A549 treated with RU486 at 1 μM for 4 hours (cell line): ENCODE measurements around the gene BEAN1. TPM values are rescaled to one million over a fixed set of nuclear protein-coding genes. Genes with fewer than 3 reads are reported as not detected.

Experiments
- total RNA-seq: library from RNA; stranded (reverse); fragments of 200-300 nt; extraction: Qiagen RNA extraction; gene quantifications from 5 replicates; pipeline ENCODE4 v1.2.3, GENCODE V29; 2022; ENCODE audit warnings: low read depth

Gene BEAN1
- 2.3 to 3.5 TPM (median 3.2 TPM) in 5 replicates for total RNA-seq

GRCh38 chr16:66427036-66427860 lies at the start of gene BEAN1:
BEAN1 (plus strand) TSS chr16:66427295; CDS start chr16:66437677, 10,382 bp downstream.

Other genes starting within 250 kb of the BEAN1 start
- gene CDH5, start 60.6 kb upstream of the BEAN1 start, total RNA-seq: 0.18 to 0.33 TPM (median 0.27 TPM) in 5 replicates
- 14.7 to 20.0 TPM (median 16.8 TPM) in 5 replicates for gene TK2, start 122.8 kb downstream of the BEAN1 start, total RNA-seq
- gene CKLF, start 125.3 kb downstream of the BEAN1 start, total RNA-seq: 63.3 to 68.1 TPM (median 64.7 TPM) in 5 replicates
- gene CMTM1, start 139.1 kb downstream of the BEAN1 start, total RNA-seq: 0.76 to 1.7 TPM (median 1.2 TPM) in 5 replicates
- gene CMTM2, start 152.2 kb downstream of the BEAN1 start, total RNA-seq: not detected in 5 replicates
- gene CMTM3, start 177.4 kb downstream of the BEAN1 start, total RNA-seq: 68.4 to 90.2 TPM (median 84.8 TPM) in 5 replicates